Endothelial cell of umbilical vein (primary cell): ENCODE measurements around the gene USP47. TPM values are rescaled to one million over a fixed set of nuclear protein-coding genes. Genes with fewer than 3 reads are reported as not detected.

Experiments used
- BruUV-seq: library from RNA; stranded (reverse); fragments of 400-500 nt; replicated peaks from 2 replicates; lab custom pipeline; 2021; lab: Mats Ljungman, UMichigan
- CTCF ChIA-PET: fragments of 300-600, 350-600 bp; sonication (Branson Sonifier 250); formaldehyde crosslinking; loops from one replicate; lab custom pipeline; 2021; ENCODE audit warnings: antibody characterized with exemption, inconsistent platforms; lab: Charles Lee
- POLR2A ChIA-PET: fragments of 300-600, 350-600 bp; sonication (Branson Sonifier 250); formaldehyde crosslinking; loops from one replicate; lab custom pipeline; 2021; ENCODE audit warnings: antibody characterized with exemption, inconsistent platforms; lab: Charles Lee
- DNase-seq: peaks from one replicate; pipeline ENCODE4 v3.0.0-alpha.2; 2011; ENCODE audit warnings: low read depth, low spot score
- FAIRE-seq: peaks from 2 replicates; lab custom pipeline; 2011; peaks lifted over from hg19 to GRCh38; lab: Jason Lieb, UNC
- H2AFZ ChIP-seq: 2 replicates; pipeline ENCODE4 v1.6.0; 2012; ENCODE audit warnings: low read depth, low read length, control low read depth, inconsistent platforms
- H3K27ac ChIP-seq: 2 replicates; pipeline ENCODE4 v1.5.1; 2011; ENCODE audit warnings: low read depth, mild to moderate bottlenecking, control low read depth, low read length, moderate library complexity; ENCODE audit not compliant: insufficient read depth
- H3K27me3 ChIP-seq, 2 experiments: 2 replicates each; pipeline versions ENCODE4 v1.6.0 to v1.6.1; 2011; ENCODE audit warnings: low read length in 2 of 2, mixed read lengths in 1 of 2; ENCODE audit not compliant: control insufficient read depth in 2 of 2, insufficient read depth in 2 of 2
- H3K36me3 ChIP-seq, 2 experiments: 2 replicates in 1 of 2; 3 replicates in 1 of 2; pipeline ENCODE4 v1.5.1; 2011; ENCODE audit warnings: low read length in 2 of 2, mild to moderate bottlenecking in 1 of 2, moderate library complexity in 1 of 2; ENCODE audit not compliant: control insufficient read depth in 2 of 2, insufficient read depth in 2 of 2; ENCODE audit errors: extremely low read depth in 1 of 2
- H3K4me1 ChIP-seq: 3 replicates; pipeline ENCODE4 v1.5.1; 2011; ENCODE audit warnings: mild to moderate bottlenecking, low read length; ENCODE audit not compliant: control insufficient read depth, insufficient read depth; ENCODE audit errors: extremely low read depth
- H3K4me2 ChIP-seq: 2 replicates; pipeline ENCODE4 v1.6.1; 2011; ENCODE audit warnings: low read length, control low read depth, mixed read lengths; ENCODE audit not compliant: insufficient read depth
- H3K4me3 ChIP-seq, 3 experiments: fragments of 200-600 bp in 1 of 3; sonication (generic), shearing (Covaris generic) in 1 of 3; replicated peaks in 1 of 3; 2 replicates each; pipeline ENCODE4 v1.5.1; 2011 to 2016; ENCODE audit warnings: control low read depth in 3 of 3, low read length in 3 of 3, mild to moderate bottlenecking in 2 of 3, inconsistent platforms in 1 of 3, low read depth in 1 of 3, moderate library complexity in 1 of 3; ENCODE audit not compliant: insufficient read depth in 1 of 3
- H3K79me2 ChIP-seq: 2 replicates; pipeline ENCODE4 v1.6.0; 2012; ENCODE audit warnings: low read length, inconsistent platforms; ENCODE audit not compliant: control insufficient read depth, insufficient read depth
- H3K9ac ChIP-seq: replicated peaks from 2 replicates; pipeline ENCODE3; 2011; ENCODE audit warnings: low read length, control low read depth; ENCODE audit not compliant: insufficient read depth; ENCODE audit errors: extremely low read depth
- H3K9me1 ChIP-seq: replicated peaks from 3 replicates; pipeline ENCODE4 v1.6.0; 2011; ENCODE audit warnings: mild to moderate bottlenecking, low read length; ENCODE audit not compliant: control insufficient read depth, insufficient read depth; ENCODE audit errors: extremely low read depth
- H3K9me3 ChIP-seq: replicated peaks from 2 replicates; pipeline ENCODE4 v1.5.1; 2012; ENCODE audit warnings: low read length, inconsistent platforms; ENCODE audit not compliant: control insufficient read depth, insufficient read depth
- H4K20me1 ChIP-seq: replicated peaks from 2 replicates; pipeline ENCODE3; 2011; ENCODE audit warnings: mild to moderate bottlenecking, low read length; ENCODE audit not compliant: control insufficient read depth, insufficient read depth; ENCODE audit errors: extremely low read depth
- EZH2 ChIP-seq: IDR thresholded peaks from 2 replicates; pipeline ENCODE4 v1.6.1; 2012; ENCODE audit warnings: borderline replicate concordance, low read depth, mild to moderate bottlenecking, moderate library complexity, low read length, inconsistent platforms; ENCODE audit not compliant: severe bottlenecking
- FOS ChIP-seq: IDR thresholded peaks from 2 replicates; pipeline ENCODE4 v1.6.1; 2011; ENCODE audit warnings: mild to moderate bottlenecking, low read length, moderate library complexity, borderline replicate concordance; ENCODE audit not compliant: insufficient read depth
- GATA2 ChIP-seq: IDR thresholded peaks from 2 replicates; pipeline ENCODE4 v1.7.0; 2011; ENCODE audit warnings: low read depth, mild to moderate bottlenecking, moderate library complexity, mixed read lengths, low read length; ENCODE audit not compliant: insufficient read length, insufficient read depth
- JUN ChIP-seq: IDR thresholded peaks from 2 replicates; pipeline ENCODE4 v1.6.1; 2011; ENCODE audit warnings: borderline replicate concordance, low read depth; ENCODE audit not compliant: insufficient read length, insufficient read depth
- POLR2A ChIP-seq: IDR thresholded peaks from 2 replicates; pipeline ENCODE4 v1.6.1; 2012; ENCODE audit warnings: low read depth, mild to moderate bottlenecking, control low read depth, low read length
- dilution Hi-C: fragments of 300-500 bp; cut with MboI; formaldehyde crosslinking; loops from one replicate; pipeline ENCODE4 v1.15.0; 2019; ENCODE audit warnings: low sequenced_read_pairs; ENCODE audit not compliant: extremely low pct_ligation_motif_present
- intact Hi-C: fragments of 100-400 bp; cut with micrococcal nuclease; formaldehyde crosslinking; loops from one replicate; pipeline ENCODE4 v1.10.0; 2022
- polyA plus RNA-seq, 4 experiments: library from polyadenylated mRNA; depleted of rRNA in 3 of 4; stranded (reverse) in 3 of 4; unstranded in 1 of 4; fragments of >200 nt; gene quantifications; 2 replicates each; pipeline versions ENCODE4 v1.2.1 to v1.2.3, GENCODE V29; 2011 to 2012; ENCODE audit warnings: missing spikeins in 1 of 4
- total RNA-seq: library from RNA; stranded (reverse); gene quantifications from 2 replicates; pipeline ENCODE4 v1.2.3, GENCODE V29; 2021
- TF ChIP-seq, protein P1 (sequence below), 2 donors: IDR thresholded peaks; 1 replicate in 1 of 2; 2 replicates in 1 of 2; pipeline ENCODE4 v1.5.1; 2011; ENCODE audit warnings: low read length in 2 of 2, mild to moderate bottlenecking in 2 of 2, moderate library complexity in 2 of 2, control low read depth in 1 of 2, inconsistent platforms in 1 of 2, low read depth in 1 of 2; ENCODE audit not compliant: insufficient read depth in 1 of 2; ENCODE audit errors: extremely low read depth in 1 of 2

USP47 gene
- total and polyA plus RNA-seq, 2 donors (not counting 3 experiments of a cell fraction or from before 2014, with no cell fraction given), result 7.8 to 38.0 TPM

DNA sequence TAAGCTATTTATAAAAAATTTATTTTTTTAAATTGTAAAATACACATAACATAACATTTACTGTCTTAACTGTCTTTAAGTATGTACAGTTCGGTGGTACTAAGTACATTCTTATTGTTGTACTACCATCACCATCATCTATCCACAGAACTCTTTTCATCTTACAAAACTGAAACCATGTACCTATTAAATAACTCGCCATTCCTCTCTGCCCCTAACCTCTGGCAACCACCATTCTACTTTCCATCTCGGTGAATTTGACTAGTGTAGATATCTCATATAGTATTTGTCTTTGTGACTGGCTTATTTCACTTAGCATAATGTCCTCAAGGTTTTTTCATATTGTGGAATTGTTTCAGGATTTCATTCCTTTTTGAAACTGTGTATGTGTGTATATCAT, 22.6 kb downstream of the USP47 start:
- H3K4me1 ChIP-seq, result peaks cover 16% of the 10 kb centered on the region
- dilution Hi-C loops (no loop called here), intact Hi-C loops (no loop called here)
- ChIA-PET CTCF (interaction anchor here (1.0 to 1.1 kb wide), 2 partner anchors 15 to 65 kb away, joined by 3 read pairs; no protein-coding TSS in a partner anchor), POLR2A (interaction anchor here (0.6 kb wide), 1 partner anchor 223 kb away, joined by 3 read pairs; no protein-coding TSS in a partner anchor)
- H3K9me3 ChIP-seq, result no peaks in the 10 kb centered on the region
- H4K20me1 ChIP-seq, result peaks cover 7% of the 10 kb centered on the region
- no peak overlapping the region for H2AFZ ChIP-seq
- H3K27ac ChIP-seq, result no peak overlapping the region
- H3K79me2 ChIP-seq, result peaks cover 90% of the 10 kb centered on the region
- no TSS peak for BruUV-seq
- no peak for FAIRE-seq
- TF ChIP-seq GATA2, result no peak
- TF ChIP-seq EZH2, result no peak
- no peak for TF ChIP-seq POLR2A
- no peak for TF ChIP-seq JUN
- no peaks in the 10 kb centered on the region for H3K36me3 ChIP-seq
- DNase-seq, result no peak
- peaks cover 6% of the 10 kb centered on the region for H3K9me1 ChIP-seq
- H3K27me3 ChIP-seq, result no peaks in the 10 kb centered on the region
- H3K9ac ChIP-seq, result no peak overlapping the region
- H3K4me3 ChIP-seq, result no peak overlapping the region
- H3K4me2 ChIP-seq, result no peak overlapping the region

DNA sequence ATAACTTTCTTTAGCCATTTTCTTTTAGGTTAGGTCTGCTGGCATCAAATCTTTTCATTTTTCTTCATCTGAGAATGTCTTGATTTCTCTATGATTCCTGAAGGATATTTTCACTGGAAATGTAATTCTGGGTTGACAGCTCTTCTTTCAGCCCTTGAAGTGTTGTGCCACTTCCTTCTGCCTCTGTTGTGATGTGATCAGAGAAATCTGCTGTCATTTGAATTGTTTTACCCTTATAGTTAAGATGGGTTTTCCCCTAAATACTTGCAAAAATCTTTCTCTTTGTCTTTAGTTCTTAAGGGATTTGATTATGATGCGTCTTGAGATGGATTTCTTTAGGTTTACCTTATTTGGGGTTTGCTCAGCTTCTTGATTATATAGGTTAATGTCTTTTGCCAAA, 23.0 kb downstream of the USP47 start:
- Histone ChIP-seq H3K79me2 (peaks cover 89% of the 10 kb centered on the region), H4K20me1 (peaks cover 6% of the 10 kb centered on the region), H2AFZ (no peak overlapping the region), H3K9ac (no peak overlapping the region), H3K4me2 (no peak overlapping the region), H3K9me3 (no peaks in the 10 kb centered on the region), H3K4me3 (no peak overlapping the region), H3K9me1 (peaks cover 6% of the 10 kb centered on the region), H3K36me3 (no peaks in the 10 kb centered on the region), H3K27ac (no peak overlapping the region), H3K4me1 (peaks cover 14% of the 10 kb centered on the region), H3K27me3 (no peaks in the 10 kb centered on the region)
- ChIA-PET CTCF (interaction anchor here (1.0 to 1.1 kb wide), 2 partner anchors 15 to 66 kb away, joined by 3 read pairs; no protein-coding TSS in a partner anchor), POLR2A (no interaction called here)
- BruUV-seq, result no TSS peak
- DNase-seq (no peak), FAIRE-seq (no peak)
- dilution Hi-C loops (no loop called here), intact Hi-C loops (loop anchor here (5.0 kb wide), 1 partner anchor 47 kb away; no protein-coding TSS in a partner anchor)
- TF ChIP-seq EZH2 (no peak), POLR2A (no peak), FOS (no peak), GATA2 (no peak)
- TF ChIP-seq, protein P1, sequence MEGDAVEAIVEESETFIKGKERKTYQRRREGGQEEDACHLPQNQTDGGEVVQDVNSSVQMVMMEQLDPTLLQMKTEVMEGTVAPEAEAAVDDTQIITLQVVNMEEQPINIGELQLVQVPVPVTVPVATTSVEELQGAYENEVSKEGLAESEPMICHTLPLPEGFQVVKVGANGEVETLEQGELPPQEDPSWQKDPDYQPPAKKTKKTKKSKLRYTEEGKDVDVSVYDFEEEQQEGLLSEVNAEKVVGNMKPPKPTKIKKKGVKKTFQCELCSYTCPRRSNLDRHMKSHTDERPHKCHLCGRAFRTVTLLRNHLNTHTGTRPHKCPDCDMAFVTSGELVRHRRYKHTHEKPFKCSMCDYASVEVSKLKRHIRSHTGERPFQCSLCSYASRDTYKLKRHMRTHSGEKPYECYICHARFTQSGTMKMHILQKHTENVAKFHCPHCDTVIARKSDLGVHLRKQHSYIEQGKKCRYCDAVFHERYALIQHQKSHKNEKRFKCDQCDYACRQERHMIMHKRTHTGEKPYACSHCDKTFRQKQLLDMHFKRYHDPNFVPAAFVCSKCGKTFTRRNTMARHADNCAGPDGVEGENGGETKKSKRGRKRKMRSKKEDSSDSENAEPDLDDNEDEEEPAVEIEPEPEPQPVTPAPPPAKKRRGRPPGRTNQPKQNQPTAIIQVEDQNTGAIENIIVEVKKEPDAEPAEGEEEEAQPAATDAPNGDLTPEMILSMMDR (IDR thresholded peaks at IDR 0.05; ENCODE audit: extremely low read depth in 1 of 2, insufficient read depth in 1 of 2, low read depth in 1 of 2, low read length in 2 of 2), result no peak
